Measurements from ENCODE around the gene SORCS2. TPM values are rescaled to one million over a fixed set of nuclear protein-coding genes. Genes with fewer than 3 reads are reported as not detected.

Gene SORCS2
- total and polyA plus RNA-seq, 8 donors, result 4.6 to 9.7 (median 7.2) TPM

DNA sequence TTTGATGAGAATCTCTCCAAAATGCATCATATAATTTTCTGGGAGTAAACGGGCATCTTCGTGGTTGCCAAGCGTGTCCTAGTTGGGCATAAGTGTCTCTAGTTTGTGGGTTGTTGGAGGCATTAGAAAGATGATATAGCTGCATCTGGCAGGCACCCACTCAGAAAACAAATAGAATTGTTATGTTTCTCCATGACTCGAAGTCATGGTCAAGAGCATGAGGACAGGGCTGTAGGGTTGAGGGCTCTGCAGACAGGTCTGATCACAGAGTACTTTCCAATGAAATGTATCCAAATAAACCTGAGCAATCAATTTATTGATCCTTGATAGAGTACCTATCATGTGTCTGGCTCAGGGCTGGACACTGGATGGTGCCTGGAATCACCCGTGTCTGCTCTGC lies 82.7 kb downstream of the SORCS2 start:
- DNase-seq, result no peak

DNA sequence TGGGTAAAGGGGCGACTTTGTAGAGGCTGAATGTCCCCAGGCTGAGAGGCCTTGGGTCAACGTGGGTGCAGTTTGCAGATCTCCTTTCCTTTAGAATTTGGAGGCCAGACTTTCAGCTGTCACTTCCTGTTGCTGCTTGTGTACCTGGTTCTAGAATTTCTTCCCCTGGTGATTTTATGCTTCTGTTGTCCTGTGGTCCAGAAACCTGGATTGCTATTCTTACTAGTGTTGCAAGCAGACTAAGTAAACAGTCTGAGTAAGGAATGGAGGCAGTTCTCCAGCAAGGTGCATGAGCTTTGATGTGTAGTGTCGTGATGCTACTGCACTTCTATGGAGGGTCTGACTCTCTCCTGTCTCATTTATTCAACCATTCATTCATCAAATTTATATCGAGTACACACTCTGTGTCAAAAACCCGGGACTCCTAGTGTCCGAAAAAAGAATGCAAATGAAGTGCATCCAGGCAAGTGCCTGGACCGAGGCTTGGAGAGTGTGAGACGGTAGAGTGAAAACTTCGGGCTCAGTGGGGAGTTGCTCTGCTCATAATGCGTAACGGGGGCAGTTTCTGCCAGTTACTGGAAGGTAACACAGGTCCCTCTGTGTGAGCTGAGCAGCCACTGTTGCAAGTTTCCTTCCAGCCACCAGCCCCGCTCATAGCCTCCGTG lies 83.3 kb downstream of the SORCS2 start:
- Histone ChIP-seq H3K27ac (no peak overlapping the region), H3K4me1 (no peaks in the 10 kb centered on the region), H3K27me3 (no peaks in the 10 kb centered on the region), H3K36me3 (no peaks in the 10 kb centered on the region), H3K4me3 (no peak overlapping the region), H3K9me3 (no peaks in the 10 kb centered on the region)
- intact Hi-C loops (cut with DNase I), result no loop called here
- TF ChIP-seq, protein P1, sequence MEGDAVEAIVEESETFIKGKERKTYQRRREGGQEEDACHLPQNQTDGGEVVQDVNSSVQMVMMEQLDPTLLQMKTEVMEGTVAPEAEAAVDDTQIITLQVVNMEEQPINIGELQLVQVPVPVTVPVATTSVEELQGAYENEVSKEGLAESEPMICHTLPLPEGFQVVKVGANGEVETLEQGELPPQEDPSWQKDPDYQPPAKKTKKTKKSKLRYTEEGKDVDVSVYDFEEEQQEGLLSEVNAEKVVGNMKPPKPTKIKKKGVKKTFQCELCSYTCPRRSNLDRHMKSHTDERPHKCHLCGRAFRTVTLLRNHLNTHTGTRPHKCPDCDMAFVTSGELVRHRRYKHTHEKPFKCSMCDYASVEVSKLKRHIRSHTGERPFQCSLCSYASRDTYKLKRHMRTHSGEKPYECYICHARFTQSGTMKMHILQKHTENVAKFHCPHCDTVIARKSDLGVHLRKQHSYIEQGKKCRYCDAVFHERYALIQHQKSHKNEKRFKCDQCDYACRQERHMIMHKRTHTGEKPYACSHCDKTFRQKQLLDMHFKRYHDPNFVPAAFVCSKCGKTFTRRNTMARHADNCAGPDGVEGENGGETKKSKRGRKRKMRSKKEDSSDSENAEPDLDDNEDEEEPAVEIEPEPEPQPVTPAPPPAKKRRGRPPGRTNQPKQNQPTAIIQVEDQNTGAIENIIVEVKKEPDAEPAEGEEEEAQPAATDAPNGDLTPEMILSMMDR (IDR thresholded peaks at IDR 0.05), result no peak
- no peak for ATAC-seq
- DNase-seq, result no peak

More for the DNA sequence above, 82.7 kb downstream of the SORCS2 start:
- TF ChIP-seq, protein P1 (IDR thresholded peaks at IDR 0.05), result no peak
- no peaks in the 10 kb centered on the region for H3K9me3 ChIP-seq
- H3K4me1 ChIP-seq, result no peaks in the 10 kb centered on the region
- no peak overlapping the region for H3K27ac ChIP-seq
- no peak overlapping the region for H3K4me3 ChIP-seq
- ATAC-seq, result no peak
- no peaks in the 10 kb centered on the region for H3K36me3 ChIP-seq
- intact Hi-C loops (cut with DNase I), result no loop called here
- H3K27me3 ChIP-seq, result no peaks in the 10 kb centered on the region

DNA sequence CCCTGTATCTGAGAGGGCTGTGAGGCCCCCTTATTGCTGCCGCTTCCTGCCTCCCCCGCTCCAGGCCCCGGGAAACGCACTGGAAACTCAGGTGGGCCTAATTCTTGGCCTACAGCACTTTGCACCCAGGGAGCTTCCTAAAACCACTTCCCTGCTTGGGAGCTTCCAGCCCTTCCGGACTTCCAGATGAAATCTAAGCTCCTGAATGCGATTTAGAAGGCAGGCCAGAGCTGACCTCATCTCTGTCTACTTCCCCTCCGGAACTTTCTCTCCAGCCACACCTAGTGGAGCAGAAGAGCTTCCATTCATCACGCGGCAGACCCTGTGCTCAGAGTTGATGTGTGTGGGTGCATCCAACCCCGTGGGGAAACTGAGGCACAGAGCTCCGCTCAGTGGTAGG lies 84.2 kb downstream of the SORCS2 start:
- no peak for ATAC-seq
- TF ChIP-seq, protein P1 (IDR thresholded peaks at IDR 0.05), result no peak
- Histone ChIP-seq H3K27me3 (no peaks in the 10 kb centered on the region), H3K36me3 (no peaks in the 10 kb centered on the region), H3K4me3 (no peak overlapping the region), H3K9me3 (no peaks in the 10 kb centered on the region), H3K4me1 (no peaks in the 10 kb centered on the region), H3K27ac (no peak overlapping the region)
- intact Hi-C loops (cut with DNase I), result no loop called here
- DNase-seq, result peak in 1 of 4 donors; percentile 47

DNA sequence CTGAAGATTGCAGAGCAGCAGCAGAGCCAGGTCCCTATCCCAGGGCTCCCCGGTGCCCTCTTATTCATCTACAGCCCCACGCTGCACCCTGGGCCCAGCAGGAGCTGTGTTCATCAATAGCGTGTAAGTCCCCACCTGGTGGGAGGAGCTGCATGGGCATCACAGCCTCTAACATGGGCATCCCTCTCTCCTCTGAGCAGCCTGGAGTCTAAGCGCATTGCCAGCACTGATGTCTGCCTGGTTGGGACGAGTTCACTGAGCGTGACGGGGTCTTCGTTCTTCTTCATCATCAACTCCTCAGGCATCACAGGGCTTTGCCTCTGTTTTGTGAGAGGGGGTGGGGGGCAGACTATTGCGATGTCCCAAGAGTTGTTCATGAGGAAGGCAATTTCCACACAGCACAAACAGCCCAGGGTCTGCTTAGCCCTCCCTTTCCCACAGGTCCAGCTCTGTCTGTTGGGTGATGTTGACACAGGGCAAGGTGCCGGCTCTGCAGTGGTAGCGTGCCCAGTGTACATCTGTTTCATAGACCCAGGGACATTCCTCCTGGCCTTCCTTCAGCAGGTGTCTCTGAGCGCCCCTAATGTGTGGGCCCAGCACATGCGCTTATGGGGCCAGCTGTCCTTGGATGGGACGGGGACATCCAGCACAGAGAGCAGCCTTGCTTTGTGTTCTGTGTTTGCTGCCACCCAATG lies 85.9 kb downstream of the SORCS2 start:
- ATAC-seq, result no peak
- TF ChIP-seq, protein P1 (IDR thresholded peaks at IDR 0.05), result no peak

DNA sequence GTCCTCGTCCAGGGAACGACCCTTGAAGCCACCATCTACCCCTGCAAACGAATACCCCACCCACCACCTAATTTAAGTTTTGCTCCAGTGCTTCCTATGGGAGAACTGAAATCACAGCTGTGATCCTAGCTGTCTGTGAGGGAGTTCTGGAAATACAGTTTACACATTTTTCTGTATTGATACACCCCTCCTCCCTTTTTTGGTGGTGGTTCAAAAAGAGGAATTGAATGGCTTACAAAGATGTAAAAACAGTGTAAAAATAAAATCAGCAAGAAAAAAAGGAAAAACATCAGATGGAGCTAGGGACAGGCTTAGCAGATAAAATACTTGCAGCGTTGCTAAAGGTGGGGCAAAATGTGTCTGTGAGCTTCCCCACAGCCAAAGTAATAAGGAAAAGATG lies 86.6 kb downstream of the SORCS2 start:
- Histone ChIP-seq H3K36me3 (no peaks in the 10 kb centered on the region), H3K27me3 (no peaks in the 10 kb centered on the region), H3K27ac (no peak overlapping the region), H3K9me3 (no peaks in the 10 kb centered on the region), H3K4me1 (no peaks in the 10 kb centered on the region), H3K4me3 (no peak overlapping the region)
- TF ChIP-seq, protein P1 (IDR thresholded peaks at IDR 0.05), result no peak
- intact Hi-C loops (cut with DNase I), result no loop called here
- no peak for DNase-seq
- no peak for ATAC-seq

More for the DNA sequence above, 85.9 kb downstream of the SORCS2 start:
- no peak overlapping the region for H3K27ac ChIP-seq
- H3K4me1 ChIP-seq, result no peaks in the 10 kb centered on the region
- no peaks in the 10 kb centered on the region for H3K36me3 ChIP-seq
- intact Hi-C loops (cut with DNase I), result no loop called here
- H3K9me3 ChIP-seq, result no peaks in the 10 kb centered on the region
- H3K27me3 ChIP-seq, result no peaks in the 10 kb centered on the region
- H3K4me3 ChIP-seq, result no peak overlapping the region
- DNase-seq, result peak in 1 of 4 donors; percentile 31

Data from left lung (tissue), 10 donors.